Activated CD4-positive, alpha-beta T cell treated with anti-CD3 and anti-CD28 coated beads, Interleukin-2, Interleukin-6, amounts not matched to agents 100 ng/mL and 50 ng/mL, durations not matched to agents 16 hours and 8 hours (primary cell): ENCODE measurements around the gene SMARCA1.

Experiments
- DNase-seq: peaks from one replicate; pipeline ENCODE4 v3.0.0-alpha.2; 2020

The SMARCA1 gene

GRCh38 chrX:129445436-129445835 is 77.9 kb downstream of the SMARCA1 start:
- DNase-seq, result no peak

- DNase-seq, result no peak
These were observed 89.3 kb downstream of the SMARCA1 start for GRCh38 chrX:129433945-129434344.

GRCh38 chrX:129433461-129433860 is 89.8 kb downstream of the SMARCA1 start:
- no peak for DNase-seq

GRCh38 chrX:129427267-129427666 is 96.0 kb downstream of the SMARCA1 start:
- DNase-seq, result no peak

GRCh38 chrX:129423191-129423590 is 100.1 kb downstream of the SMARCA1 start:
- no peak for DNase-seq

- no peak for DNase-seq
These were observed 118.7 kb downstream of the SMARCA1 start for GRCh38 chrX:129404670-129405008.

- DNase-seq, result no peak
These were observed 119.2 kb downstream of the SMARCA1 start for GRCh38 chrX:129403974-129404669.
